GM23338 (cell line): ENCODE measurements around the gene SIL1. TPM values are rescaled to one million over a fixed set of nuclear protein-coding genes. Genes with fewer than 3 reads are reported as not detected.

ENCODE experiments used
- ATAC-seq: fragments of 200-7000 bp; cut with Tn5 transposase; 3 replicates; pipeline ENCODE4 v1.9.1; 2020
- DNase-seq: peaks from one replicate; pipeline ENCODE4 v3.0.0-alpha.2; 2015; ENCODE audit warnings: low spot score
- H2AFZ ChIP-seq: fragments of 200-600 bp; sonication (generic); 2 replicates; pipeline ENCODE4 v1.8.0; 2016; ENCODE audit warnings: antibody characterized with exemption, mild to moderate bottlenecking, moderate library complexity
- H3F3A ChIP-seq: fragments of 200-600 bp; sonication (generic); replicated peaks from 2 replicates; pipeline ENCODE4 v1.8.0; 2017; ENCODE audit warnings: antibody characterized with exemption, mixed run types, low read depth
- H3K27ac ChIP-seq: fragments of 200-600 bp; sonication (generic); 2 replicates; pipeline ENCODE4 v1.6.1; 2016; ENCODE audit warnings: low read depth
- H3K27me3 ChIP-seq: fragments of 200-600 bp; sonication (generic); 2 replicates; pipeline ENCODE4 v1.8.0; 2016; ENCODE audit warnings: mild to moderate bottlenecking, mixed run types, moderate library complexity; ENCODE audit not compliant: insufficient read depth
- H3K36me3 ChIP-seq: fragments of 200-600 bp; sonication (generic); 2 replicates; pipeline ENCODE4 v1.8.0; 2016; ENCODE audit warnings: mild to moderate bottlenecking; ENCODE audit not compliant: insufficient read depth
- H3K4me1 ChIP-seq: fragments of 200-600 bp; sonication (generic); 2 replicates; pipeline ENCODE4 v1.8.0; 2016; ENCODE audit warnings: mild to moderate bottlenecking, moderate library complexity; ENCODE audit not compliant: insufficient read depth
- H3K4me2 ChIP-seq: fragments of 200-600 bp; sonication (generic); 2 replicates; pipeline ENCODE4 v1.7.1; 2017; ENCODE audit warnings: mixed run types
- H3K4me3 ChIP-seq: fragments of 200-600 bp; sonication (generic); 2 replicates; pipeline ENCODE4 v1.6.1; 2016; ENCODE audit warnings: mixed run types
- H3K79me2 ChIP-seq: fragments of 200-600 bp; sonication (generic); replicated peaks from 2 replicates; pipeline ENCODE4 v1.8.0; 2017; ENCODE audit warnings: mild to moderate bottlenecking; ENCODE audit not compliant: insufficient read depth
- H3K9me2 ChIP-seq: fragments of 200-600 bp; sonication (generic); 2 replicates; pipeline ENCODE4 v1.8.0; 2017; ENCODE audit not compliant: insufficient read depth
- H4K20me1 ChIP-seq: fragments of 200-600 bp; sonication (generic); replicated peaks from 2 replicates; pipeline ENCODE4 v1.8.0; 2017; ENCODE audit warnings: mild to moderate bottlenecking; ENCODE audit not compliant: insufficient read depth
- H3K27ac Mint-ChIP-seq: 2 replicates; pipeline ENCODE4 v1.8.0; 2020; ENCODE audit warnings: inconsistent platforms, mild to moderate bottlenecking, moderate library complexity, mixed read lengths
- H3K27me3 Mint-ChIP-seq: 3 replicates; pipeline ENCODE4 v1.8.0; 2022; ENCODE audit warnings: low read depth, mild to moderate bottlenecking, moderate library complexity, mixed read lengths, inconsistent platforms; ENCODE audit not compliant: insufficient read depth, poor library complexity
- H3K36me3 Mint-ChIP-seq: 3 replicates; pipeline ENCODE4 v1.8.0; 2021; ENCODE audit warnings: low read depth, mild to moderate bottlenecking, inconsistent platforms, moderate library complexity, mixed read lengths
- H3K4me1 Mint-ChIP-seq: 3 replicates; pipeline ENCODE4 v1.8.0; 2020; ENCODE audit warnings: mild to moderate bottlenecking, inconsistent platforms, mixed read lengths
- H3K4me3 Mint-ChIP-seq: 3 replicates; pipeline ENCODE4 v1.8.0; 2021; ENCODE audit warnings: moderate library complexity, mild to moderate bottlenecking, inconsistent platforms, mixed read lengths
- H3K9me3 Mint-ChIP-seq: 3 replicates; pipeline ENCODE4 v1.8.0; 2020; ENCODE audit warnings: moderate library complexity, mild to moderate bottlenecking, inconsistent platforms, mixed read lengths
- CREB1 ChIP-seq: fragments of 250-450 bp; sonication (Bioruptor Pico); IDR thresholded peaks from 2 replicates; pipeline ENCODE4 v1.5.0; 2020; ENCODE audit warnings: low read depth, mild to moderate bottlenecking, moderate library complexity
- CTCF ChIP-seq, 2 experiments: fragments of 200-600 bp in 1 of 2; sonication (generic) in 1 of 2; conservative IDR thresholded peaks; 2 replicates each; pipeline versions ENCODE4 v1.5.1 to v1.6.1; 2016 to 2017; ENCODE audit warnings: antibody characterized with exemption in 2 of 2, low read depth in 2 of 2, mild to moderate bottlenecking in 2 of 2, moderate library complexity in 1 of 2
- ETS1 ChIP-seq: IDR thresholded peaks from 2 replicates; pipeline ENCODE4 v1.6.1; 2016; ENCODE audit warnings: antibody characterized with exemption
- EZH2 ChIP-seq: fragments of 200-600 bp; sonication (generic); IDR thresholded peaks from one replicate; pipeline ENCODE4 v1.8.0; 2017; ENCODE audit warnings: antibody characterized with exemption, mild to moderate bottlenecking, low read depth; ENCODE audit not compliant: unreplicated experiment
- EZH2phosphoT487 ChIP-seq: fragments of 200-600 bp; sonication (generic); IDR thresholded peaks from one replicate; pipeline ENCODE4 v1.8.1; 2018; ENCODE audit warnings: antibody characterized with exemption; ENCODE audit not compliant: unreplicated experiment
- JUNB ChIP-seq: IDR thresholded peaks from one replicate; pipeline ENCODE4 v1.6.1; 2016; ENCODE audit warnings: antibody characterized with exemption; ENCODE audit not compliant: unreplicated experiment
- NANOG ChIP-seq: IDR thresholded peaks from 2 replicates; pipeline ENCODE4 v1.6.1; 2016; ENCODE audit warnings: antibody characterized with exemption, borderline replicate concordance
- POLR2AphosphoS5 ChIP-seq: IDR thresholded peaks from 2 replicates; pipeline ENCODE4 v1.6.1; 2016; ENCODE audit warnings: antibody characterized with exemption, low read depth
- REST ChIP-seq: IDR thresholded peaks from one replicate; pipeline ENCODE4 v1.6.1; 2018; ENCODE audit warnings: antibody characterized with exemption; ENCODE audit not compliant: unreplicated experiment
- STAT1 ChIP-seq: IDR thresholded peaks from one replicate; pipeline ENCODE4 v1.6.1; 2016; ENCODE audit warnings: antibody characterized with exemption; ENCODE audit not compliant: unreplicated experiment
- ZNF114 ChIP-seq: fragments of 250-450 bp; sonication (Bioruptor Pico); IDR thresholded peaks from 2 replicates; pipeline ENCODE4 v1.5.0; 2020; ENCODE audit warnings: mild to moderate bottlenecking, moderate library complexity
- ZNF331 ChIP-seq: fragments of 250-450 bp; sonication (Bioruptor Pico); IDR thresholded peaks from 2 replicates; pipeline ENCODE4 v1.5.0; 2020; ENCODE audit warnings: low read depth, mild to moderate bottlenecking, moderate library complexity
- ZNF462 ChIP-seq: fragments of 250-450 bp; sonication (Bioruptor Pico); IDR thresholded peaks from 2 replicates; pipeline ENCODE4 v1.5.0; 2020; ENCODE audit warnings: mild to moderate bottlenecking, moderate library complexity
- polyA plus RNA-seq: library from polyadenylated mRNA; unstranded; fragments of >200 nt; fragmentation: Nextera tagmentation; extraction: Ambion mirVana; gene quantifications from 2 replicates; pipeline ENCODE4 v1.2.1, GENCODE V29; 2016
- total RNA-seq: library from RNA; depleted of rRNA; stranded (reverse); fragments of >200 nt; shearing (Covaris generic); gene quantifications from 2 replicates; pipeline ENCODE4 v1.2.3, GENCODE V29; 2014

The SIL1 gene
- total and polyA plus RNA-seq, 2 experiments from 2014 or later: 5.5 to 5.9 TPM

GRCh38 chr5:139117342-139117884, 80.8 kb downstream of the SIL1 start:
- no peak overlapping the region for H3K4me2 ChIP-seq
- H3K27me3 Mint-ChIP-seq: no peaks in the 10 kb centered on the region
- H4K20me1 ChIP-seq: no peaks in the 10 kb centered on the region
- H3K4me1 ChIP-seq: no peaks in the 10 kb centered on the region
- H3K4me1 Mint-ChIP-seq: no peaks in the 10 kb centered on the region
- H3K9me2 ChIP-seq: no peaks in the 10 kb centered on the region
- no peaks in the 10 kb centered on the region for H3K79me2 ChIP-seq
- H3K4me3 ChIP-seq: no peak overlapping the region
- TF ChIP-seq ZNF462 (CRISPR knock-in tag) (no peak), REST (no peak), POLR2AphosphoS5 (no peak), STAT1 (no peak), CREB1 (CRISPR knock-in tag) (no peak), JUNB (no peak), EZH2phosphoT487 (no peak), EZH2 (no peak), CTCF (conservative IDR thresholded peaks at IDR 0.05; ENCODE audit: low read depth in 2 of 2) (no peak), ZNF331 (CRISPR knock-in tag) (no peak), ETS1 (no peak), NANOG (no peak), ZNF114 (CRISPR knock-in tag) (no peak)
- peaks cover 4% of the 10 kb centered on the region for H3K36me3 Mint-ChIP-seq
- H3K4me3 Mint-ChIP-seq: no peak overlapping the region
- H3K27ac Mint-ChIP-seq: no peak overlapping the region
- H3K27me3 ChIP-seq: no peaks in the 10 kb centered on the region
- peaks cover 4% of the 10 kb centered on the region for H3K9me3 Mint-ChIP-seq
- H3K27ac ChIP-seq: no peak overlapping the region
- DNase-seq (no peak), ATAC-seq (no peak)
- H3F3A ChIP-seq: no peaks in the 10 kb centered on the region
- no peaks in the 10 kb centered on the region for H3K36me3 ChIP-seq
- no peak overlapping the region for H2AFZ ChIP-seq
